T-helper 17 cell (primary cell): Measurements from ENCODE around the gene HSCB. TPM values are rescaled to one million over a fixed set of nuclear protein-coding genes. Genes with fewer than 3 reads are reported as not detected.
"Not testable (repeated sequence)": the region's sequence is repeated elsewhere in the genome, so short reads cannot be mapped to it uniquely, and the experiment has no call there.

Experiments
- ATAC-seq: fragments of 150-1000 bp; cut with Tn5 transposase; 2 replicates; pipeline ENCODE4 v1.10.0; 2021; ENCODE audit warnings: mild to moderate bottlenecking, moderate library complexity
- DNase-seq, 3 donors: peaks; one replicate each; pipeline versions ENCODE4 v3.0.0 to v3.0.0-alpha.2; 2020 to 2021
- H3K9me3 ChIP-seq: one replicate; pipeline ENCODE4 v1.7.0; 2013; ENCODE audit warnings: low read length, mild to moderate bottlenecking; ENCODE audit not compliant: control insufficient read depth, poor library complexity, severe bottlenecking
- H3K27ac Mint-ChIP-seq: one replicate; pipeline ENCODE4 v1.8.0; 2022; ENCODE audit warnings: mild to moderate bottlenecking, moderate library complexity, mixed read lengths
- H3K27me3 Mint-ChIP-seq: one replicate; pipeline ENCODE4 v1.8.0; 2022; ENCODE audit warnings: mixed read lengths
- H3K36me3 Mint-ChIP-seq: one replicate; pipeline ENCODE4 v1.8.0; 2022; ENCODE audit warnings: low read depth, mixed read lengths
- H3K4me1 Mint-ChIP-seq: one replicate; pipeline ENCODE4 v1.8.0; 2022; ENCODE audit warnings: mild to moderate bottlenecking, mixed read lengths
- H3K4me3 Mint-ChIP-seq: one replicate; pipeline ENCODE4 v1.8.0; 2022; ENCODE audit warnings: mild to moderate bottlenecking, moderate library complexity, mixed read lengths
- total RNA-seq, 4 donors: library from RNA in 2 of 4; stranded (reverse) in 2 of 4; gene quantifications; one replicate each; pipeline ENCODE4 v1.2.3 and lab custom pipeline; 2022 to 2026

Gene HSCB
- total RNA-seq (1 to 10 TPM; 5.6 to 7.2 TPM), total RNA-seq (lab: John Stamatoyannopoulos, UW) (4.5 to 11.2 reads per million in 2 donors)

DNA sequence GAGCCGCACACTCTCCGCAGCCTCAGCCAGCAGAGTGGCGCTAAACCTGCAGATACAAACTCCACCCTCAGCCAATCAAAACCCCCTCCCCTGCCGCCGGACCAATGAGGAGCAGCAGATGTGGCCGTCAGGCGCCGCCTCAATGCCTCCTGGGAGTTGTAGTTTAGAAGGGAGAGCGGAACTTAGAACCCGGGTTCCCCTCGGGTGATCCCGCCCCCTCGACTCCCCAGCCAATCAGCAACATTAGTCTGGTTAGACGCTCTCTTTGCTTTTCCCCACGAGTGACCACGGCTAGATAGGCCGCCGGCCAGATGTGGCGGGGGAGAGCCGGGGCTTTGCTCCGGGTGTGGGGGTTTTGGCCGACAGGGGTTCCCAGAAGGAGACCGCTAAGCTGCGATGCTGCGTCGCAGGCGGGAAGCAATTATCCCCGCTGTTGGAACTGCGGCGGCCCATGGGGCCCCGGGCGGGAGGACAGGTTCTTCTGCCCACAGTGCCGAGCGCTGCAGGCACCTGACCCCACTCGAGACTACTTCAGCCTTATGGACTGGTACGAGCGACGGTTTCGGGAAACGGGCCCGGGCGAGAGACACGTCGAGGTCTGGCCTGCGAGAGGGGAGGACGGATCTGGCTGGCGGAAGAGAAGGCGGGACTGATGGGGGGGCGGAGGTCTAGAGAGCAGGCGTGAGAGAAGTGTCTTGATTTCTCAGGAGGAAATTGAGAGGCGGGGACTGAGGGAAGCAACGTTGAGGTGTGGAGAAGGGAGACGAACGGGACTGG is at the start of gene HSCB, which contains the start of gene CHEK2:
TSS of gene HSCB (plus strand) at position 255 of the 777 bp plus-strand sequence. CDS start at position 312, 57 bp downstream.
TSS of gene CHEK2 (minus strand) at position 36 of the 777 bp plus-strand sequence. CDS start 7,099 bp downstream, outside the sequence.
- peak within 1 kb of the TSS; percentile 98 for H3K4me3 Mint-ChIP-seq
- no peaks in the 10 kb centered on the region for H3K9me3 ChIP-seq
- no peaks in the 10 kb centered on the region for H3K27me3 Mint-ChIP-seq
- DNase-seq (peak; percentile 90 to 94 (median 90)), ATAC-seq (peak; percentile 96)
- peak within 1 kb of the TSS; percentile 98 for H3K27ac Mint-ChIP-seq
- peaks cover 2% of the 10 kb centered on the region for H3K36me3 Mint-ChIP-seq
- peaks cover 30% of the 10 kb centered on the region for H3K4me1 Mint-ChIP-seq

GRCh38 chr22:28693041-28693760 is 48.6 kb upstream of the HSCB start:
- not testable (repeated sequence) for DNase-seq, H3K4me3 Mint-ChIP-seq, H3K4me1 Mint-ChIP-seq, H3K27me3 Mint-ChIP-seq, H3K36me3 Mint-ChIP-seq, H3K9me3 ChIP-seq, H3K27ac Mint-ChIP-seq, ATAC-seq

DNA sequence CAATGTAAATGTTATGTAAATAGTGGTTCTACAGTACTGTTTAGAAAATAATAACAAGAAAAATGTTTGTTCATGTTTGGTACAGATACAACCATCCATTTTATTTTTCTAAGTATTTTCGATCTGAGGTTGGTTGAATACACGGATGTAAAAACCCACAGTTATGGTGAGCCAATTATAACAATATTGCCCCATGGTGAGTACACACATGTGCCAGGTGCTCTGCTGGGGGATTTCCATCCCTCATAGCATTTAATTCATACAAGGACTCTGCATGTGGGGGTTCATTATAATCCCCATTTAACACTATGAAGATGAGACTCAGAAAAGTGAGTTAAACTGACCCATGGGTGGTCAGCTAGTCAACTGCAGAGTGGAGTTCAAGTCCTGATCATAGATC is 38.9 kb upstream of the HSCB start:
- no peak for ATAC-seq
- Mint-ChIP-seq H3K36me3 (no peaks in the 10 kb centered on the region), H3K27me3 (no peaks in the 10 kb centered on the region), H3K4me3 (no peak overlapping the region), H3K4me1 (no peaks in the 10 kb centered on the region), H3K27ac (no peak overlapping the region)
- H3K9me3 ChIP-seq: no peaks in the 10 kb centered on the region
- DNase-seq: no peak

DNA sequence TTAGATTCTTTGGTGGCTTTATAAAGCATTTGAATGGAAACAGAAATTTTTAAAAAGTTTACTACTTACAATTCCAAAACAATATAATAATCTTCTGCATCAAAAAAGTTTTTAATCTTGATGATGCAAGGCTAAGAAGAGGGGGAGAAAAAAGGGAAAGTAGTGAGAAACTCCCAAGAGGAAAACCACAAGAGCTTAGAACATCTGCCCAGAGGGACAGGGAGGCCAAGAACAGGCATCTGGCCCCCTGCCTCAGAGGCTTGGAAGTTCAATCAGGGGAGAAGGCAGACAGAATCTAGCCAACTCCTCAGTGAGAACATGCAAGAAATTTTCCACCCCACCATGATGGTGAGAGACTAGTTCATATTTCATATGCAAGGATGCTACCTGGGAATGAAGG is 38.4 kb upstream of the HSCB start:
- peak overlapping the region; percentile 60 for H3K27ac Mint-ChIP-seq
- H3K4me3 Mint-ChIP-seq: no peak overlapping the region
- H3K27me3 Mint-ChIP-seq: no peaks in the 10 kb centered on the region
- no peaks in the 10 kb centered on the region for H3K4me1 Mint-ChIP-seq
- ATAC-seq: no peak
- DNase-seq: no peak
- no peaks in the 10 kb centered on the region for H3K9me3 ChIP-seq
- no peaks in the 10 kb centered on the region for H3K36me3 Mint-ChIP-seq

DNA sequence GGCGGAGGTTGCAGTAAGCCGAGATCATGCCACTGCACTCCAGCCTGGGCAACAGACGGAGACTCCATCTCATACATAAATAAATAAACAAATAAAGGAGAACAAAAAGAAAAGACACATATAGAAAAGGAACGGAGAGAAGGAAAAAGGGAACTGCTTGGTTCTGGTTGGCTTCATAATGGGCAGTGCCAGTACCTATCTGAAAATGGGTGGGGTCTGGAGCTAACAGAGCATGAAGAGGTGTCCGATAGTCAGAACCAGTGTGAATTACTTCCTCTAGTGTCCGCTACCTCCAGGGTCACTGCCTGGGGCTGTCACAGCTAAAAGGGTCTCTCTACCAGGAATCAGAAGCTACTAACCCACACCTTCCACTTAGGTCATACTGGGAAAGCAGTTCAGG is 35.0 kb upstream of the HSCB start:
- H3K36me3 Mint-ChIP-seq: peaks cover 3% of the 10 kb centered on the region

GRCh38 chr22:28710107-28710506 is 31.7 kb upstream of the HSCB start:
- H3K27me3 Mint-ChIP-seq: no peaks in the 10 kb centered on the region
- H3K4me3 Mint-ChIP-seq: no peak overlapping the region
- ATAC-seq (no peak), DNase-seq (no peak)
- no peaks in the 10 kb centered on the region for H3K4me1 Mint-ChIP-seq
- no peak overlapping the region for H3K27ac Mint-ChIP-seq
- peaks cover 3% of the 10 kb centered on the region for H3K36me3 Mint-ChIP-seq
- no peaks in the 10 kb centered on the region for H3K9me3 ChIP-seq

More for the DNA sequence above, 35.0 kb upstream of the HSCB start:
- H3K27ac Mint-ChIP-seq: no peak overlapping the region
- H3K9me3 ChIP-seq: no peaks in the 10 kb centered on the region
- ATAC-seq (no peak), DNase-seq (no peak)
- no peaks in the 10 kb centered on the region for H3K4me1 Mint-ChIP-seq
- H3K27me3 Mint-ChIP-seq: no peaks in the 10 kb centered on the region
- H3K4me3 Mint-ChIP-seq: no peak overlapping the region

- Mint-ChIP-seq H3K4me3 (no peak overlapping the region), H3K36me3 (peaks cover 3% of the 10 kb centered on the region), H3K27ac (no peak overlapping the region), H3K4me1 (no peaks in the 10 kb centered on the region), H3K27me3 (no peaks in the 10 kb centered on the region)
- H3K9me3 ChIP-seq: no peaks in the 10 kb centered on the region
- DNase-seq (no peak), ATAC-seq (no peak)
Measured at GRCh38 chr22:28710576-28711191, 31.2 kb upstream of the HSCB start.

GRCh38 chr22:28711341-28711740 is 30.5 kb upstream of the HSCB start:
- no peak overlapping the region for H3K27ac Mint-ChIP-seq
- H3K36me3 Mint-ChIP-seq: peaks cover 3% of the 10 kb centered on the region
- H3K4me3 Mint-ChIP-seq: no peak overlapping the region
- no peaks in the 10 kb centered on the region for H3K4me1 Mint-ChIP-seq
- DNase-seq (no peak), ATAC-seq (no peak)
- no peaks in the 10 kb centered on the region for H3K9me3 ChIP-seq
- H3K27me3 Mint-ChIP-seq: no peaks in the 10 kb centered on the region

DNA sequence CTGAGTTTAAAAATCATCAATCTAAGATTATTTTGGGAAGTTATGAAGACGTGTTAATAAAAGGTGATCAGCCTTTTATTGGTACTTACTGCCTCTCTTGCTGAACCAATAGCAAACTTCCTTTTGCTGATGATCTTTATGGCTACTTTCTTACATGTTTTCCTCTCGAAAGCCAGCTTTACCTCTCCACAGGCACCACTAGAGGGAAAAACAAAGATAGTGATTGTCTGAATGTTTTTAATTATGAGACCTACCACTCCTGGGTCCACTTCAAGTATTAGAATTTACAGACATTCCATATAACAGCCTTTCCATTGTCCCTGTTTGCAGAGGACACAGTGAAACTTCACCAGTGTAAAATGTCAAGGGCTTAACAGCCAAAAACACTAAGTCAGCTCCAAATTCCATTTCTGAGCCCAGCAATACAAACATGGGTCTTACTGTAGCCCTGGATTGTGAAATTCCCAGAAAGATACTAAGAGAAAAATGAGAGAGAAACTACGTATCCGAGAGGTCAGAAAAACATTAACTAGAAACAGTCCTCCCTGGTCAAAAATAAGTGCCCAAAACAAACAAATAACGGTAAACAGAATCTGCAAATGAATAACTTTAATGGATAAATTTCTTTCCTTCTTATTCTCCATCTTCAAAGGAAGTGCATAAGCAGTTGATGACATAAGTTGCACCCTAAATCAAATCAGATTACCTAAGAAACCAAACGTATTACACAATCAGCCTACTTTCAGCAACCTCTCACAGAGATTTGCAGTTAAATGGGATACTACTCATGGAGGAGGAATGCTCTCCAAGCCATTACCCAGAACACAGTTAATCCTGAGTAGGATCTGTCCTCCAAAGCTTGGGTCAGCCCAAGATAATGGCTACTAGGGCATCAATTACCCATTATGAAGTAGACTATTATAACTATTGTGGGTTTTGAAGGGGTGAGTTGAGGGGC is 29.7 kb upstream of the HSCB start:
- Mint-ChIP-seq H3K27ac (no peak overlapping the region), H3K27me3 (no peaks in the 10 kb centered on the region), H3K4me3 (no peak overlapping the region), H3K4me1 (no peaks in the 10 kb centered on the region), H3K36me3 (peaks cover 3% of the 10 kb centered on the region)
- DNase-seq: no peak
- H3K9me3 ChIP-seq: no peaks in the 10 kb centered on the region
- ATAC-seq: no peak

DNA sequence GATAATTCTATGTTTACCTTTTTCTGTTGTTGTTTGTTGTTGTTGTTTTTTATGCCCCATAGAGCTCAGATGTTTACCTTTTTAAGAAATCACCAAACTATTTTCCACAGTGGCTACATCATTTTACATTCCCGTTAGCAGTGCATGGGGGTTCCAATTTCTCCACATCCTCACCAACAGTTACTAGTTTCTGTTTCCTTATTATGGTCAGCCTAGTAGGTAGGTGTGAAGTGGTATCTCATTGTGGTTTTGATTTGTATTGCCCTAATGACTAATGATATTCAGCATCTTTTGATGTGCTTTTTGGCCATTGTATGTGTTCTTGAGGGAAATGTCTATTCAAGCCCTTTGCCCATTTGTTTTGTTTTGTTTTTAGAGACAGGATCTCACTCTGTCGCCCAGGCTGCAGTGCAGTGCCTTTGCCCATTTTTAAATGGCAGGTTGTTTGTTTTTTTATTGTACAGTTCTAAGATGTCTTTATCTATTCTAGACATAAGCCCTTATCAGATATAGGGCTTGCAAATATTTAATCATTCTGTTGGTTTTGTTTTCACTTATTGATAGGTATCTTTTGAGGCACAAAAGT is 27.7 kb upstream of the HSCB start:
- Mint-ChIP-seq H3K27ac (no peak overlapping the region), H3K36me3 (no peaks in the 10 kb centered on the region), H3K27me3 (no peaks in the 10 kb centered on the region), H3K4me3 (no peak overlapping the region), H3K4me1 (no peaks in the 10 kb centered on the region)
- H3K9me3 ChIP-seq: no peaks in the 10 kb centered on the region
- no peak for DNase-seq
- ATAC-seq: no peak

DNA sequence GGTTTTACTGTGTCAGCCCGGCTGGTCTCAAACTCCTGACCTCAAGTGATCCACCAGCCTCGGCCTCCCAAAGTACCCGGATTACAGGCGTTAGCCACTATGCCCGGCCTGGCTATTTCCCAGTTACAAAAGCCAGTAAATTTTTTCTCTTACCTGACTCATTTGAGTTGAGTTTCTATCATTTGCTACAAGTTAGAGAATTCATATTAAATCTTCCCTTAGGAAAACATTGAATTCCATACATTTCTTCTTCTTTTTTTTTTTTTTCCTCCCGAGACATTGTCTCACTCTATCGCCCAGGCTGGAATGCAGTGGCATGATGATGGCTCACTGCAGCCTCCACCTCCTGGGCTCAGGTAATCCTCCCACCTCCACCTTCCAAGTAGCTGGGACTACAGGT is 26.2 kb upstream of the HSCB start:
- DNase-seq (no peak), ATAC-seq (no peak)
- no peaks in the 10 kb centered on the region for H3K9me3 ChIP-seq
- no peaks in the 10 kb centered on the region for H3K27me3 Mint-ChIP-seq
- no peak overlapping the region for H3K27ac Mint-ChIP-seq
- no peaks in the 10 kb centered on the region for H3K4me1 Mint-ChIP-seq
- no peak overlapping the region for H3K4me3 Mint-ChIP-seq
- no peaks in the 10 kb centered on the region for H3K36me3 Mint-ChIP-seq

DNA sequence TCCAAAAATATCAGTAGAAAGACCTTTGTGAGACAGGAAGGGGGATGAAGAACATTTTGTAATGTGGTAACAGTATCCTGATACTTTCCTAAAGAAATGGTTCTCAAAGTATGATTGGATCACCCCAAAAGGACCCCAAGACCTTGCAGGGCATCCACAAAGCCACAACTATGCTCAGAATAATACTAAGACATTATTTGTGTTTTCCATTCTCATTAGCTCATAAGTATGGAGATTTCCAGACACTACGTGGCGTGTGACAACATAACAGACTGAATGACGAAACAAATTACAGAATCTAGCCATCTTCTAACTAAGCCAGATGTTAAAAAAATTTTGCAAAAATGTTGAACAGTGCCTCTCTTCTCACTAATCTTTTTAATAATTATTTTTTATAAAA is 25.2 kb upstream of the HSCB start:
- no peaks in the 10 kb centered on the region for H3K27me3 Mint-ChIP-seq
- ATAC-seq: no peak
- no peaks in the 10 kb centered on the region for H3K4me1 Mint-ChIP-seq
- H3K27ac Mint-ChIP-seq: no peak overlapping the region
- no peaks in the 10 kb centered on the region for H3K9me3 ChIP-seq
- no peak overlapping the region for H3K4me3 Mint-ChIP-seq
- DNase-seq: no peak
- H3K36me3 Mint-ChIP-seq: no peaks in the 10 kb centered on the region
